Keratinocyte (primary cell): ENCODE data around the gene RASAL3.

Experiments
- EZH2 ChIP-seq: IDR thresholded peaks from one replicate; pipeline ENCODE4 v1.6.1; 2012; ENCODE audit warnings: inconsistent platforms, mild to moderate bottlenecking, low read length, moderate library complexity
- TF ChIP-seq, protein P1 (sequence below), 3 experiments: IDR thresholded peaks in 1 of 3; conservative IDR thresholded peaks in 1 of 3; optimal IDR thresholded peaks in 1 of 3; 2 replicates in 2 of 3; 3 replicates in 1 of 3; pipeline versions ENCODE3 to v1.5.1; 2011; ENCODE audit warnings: low read length in 3 of 3, mild to moderate bottlenecking in 3 of 3, moderate library complexity in 2 of 3, control low read depth in 1 of 3, inconsistent platforms in 1 of 3; ENCODE audit not compliant: insufficient read depth in 2 of 3; ENCODE audit errors: extremely low read depth in 1 of 3

DNA sequence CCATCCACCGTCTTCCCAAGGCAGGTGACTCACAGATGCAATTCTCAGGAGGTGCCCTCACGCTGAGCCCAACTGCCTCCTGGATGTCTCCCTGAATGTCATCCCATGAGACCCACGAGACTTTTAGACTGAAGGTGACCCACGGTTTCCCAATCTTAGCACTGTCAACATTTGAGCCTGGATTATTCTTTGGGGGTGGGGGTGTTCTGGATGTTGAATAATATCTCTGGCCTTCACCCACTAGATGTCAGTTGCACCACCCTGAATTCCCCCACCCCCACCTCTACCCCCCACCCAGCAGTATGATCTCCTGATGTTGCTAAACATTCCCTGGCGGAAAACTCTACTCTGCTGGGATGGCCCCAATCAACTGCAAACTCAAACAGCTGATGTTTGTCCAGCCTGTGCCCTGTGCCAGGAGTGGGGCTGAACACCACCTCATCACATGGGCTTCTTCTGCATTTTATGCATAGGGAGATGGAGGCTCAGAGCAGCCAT lies 41.8 kb upstream of the RASAL3 start:
- TF ChIP-seq, protein P1, sequence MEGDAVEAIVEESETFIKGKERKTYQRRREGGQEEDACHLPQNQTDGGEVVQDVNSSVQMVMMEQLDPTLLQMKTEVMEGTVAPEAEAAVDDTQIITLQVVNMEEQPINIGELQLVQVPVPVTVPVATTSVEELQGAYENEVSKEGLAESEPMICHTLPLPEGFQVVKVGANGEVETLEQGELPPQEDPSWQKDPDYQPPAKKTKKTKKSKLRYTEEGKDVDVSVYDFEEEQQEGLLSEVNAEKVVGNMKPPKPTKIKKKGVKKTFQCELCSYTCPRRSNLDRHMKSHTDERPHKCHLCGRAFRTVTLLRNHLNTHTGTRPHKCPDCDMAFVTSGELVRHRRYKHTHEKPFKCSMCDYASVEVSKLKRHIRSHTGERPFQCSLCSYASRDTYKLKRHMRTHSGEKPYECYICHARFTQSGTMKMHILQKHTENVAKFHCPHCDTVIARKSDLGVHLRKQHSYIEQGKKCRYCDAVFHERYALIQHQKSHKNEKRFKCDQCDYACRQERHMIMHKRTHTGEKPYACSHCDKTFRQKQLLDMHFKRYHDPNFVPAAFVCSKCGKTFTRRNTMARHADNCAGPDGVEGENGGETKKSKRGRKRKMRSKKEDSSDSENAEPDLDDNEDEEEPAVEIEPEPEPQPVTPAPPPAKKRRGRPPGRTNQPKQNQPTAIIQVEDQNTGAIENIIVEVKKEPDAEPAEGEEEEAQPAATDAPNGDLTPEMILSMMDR (optimal IDR thresholded peaks at IDR 0.05 in 1 of 3, IDR thresholded peaks at IDR 0.05 in 1 of 3, conservative IDR thresholded peaks at IDR 0.05 in 1 of 3; ENCODE audit: extremely low read depth in 1 of 3, insufficient read depth in 2 of 3, low read length in 3 of 3), result no peak
- no peak for TF ChIP-seq EZH2
